Activated CD4-positive, alpha-beta T cell treated with anti-CD3 and anti-CD28 coated beads for 36 hours (primary cell): ENCODE data around the gene FEN1. TPM values are rescaled to one million over a fixed set of nuclear protein-coding genes. Genes with fewer than 3 reads are reported as not detected.

ENCODE experiments used
- ATAC-seq: fragments of 200-7000 bp; cut with Tn5 transposase; one replicate; pipeline ENCODE4 v1.10.0; 2021; ENCODE audit warnings: mild to moderate bottlenecking, moderate library complexity
- CTCF ChIA-PET: fragments of 350-600 bp; sonication (Branson Sonifier 250); formaldehyde crosslinking; loops from one replicate; lab custom pipeline; 2021; ENCODE audit warnings: antibody characterized with exemption; lab: Charles Lee
- POLR2A ChIA-PET: fragments of 350-600 bp; sonication (Branson Sonifier 250); formaldehyde crosslinking; loops from one replicate; lab custom pipeline; 2021; ENCODE audit warnings: antibody characterized with exemption, inconsistent platforms; lab: Charles Lee
- DNase-seq: peaks from one replicate; pipeline ENCODE4 v3.0.0-alpha.2; 2020
- H3K27ac Mint-ChIP-seq: one replicate; pipeline ENCODE4 v1.8.0; 2021; ENCODE audit warnings: mixed read lengths
- H3K27me3 Mint-ChIP-seq: one replicate; pipeline ENCODE4 v1.8.0; 2021; ENCODE audit warnings: mixed read lengths
- H3K36me3 Mint-ChIP-seq: one replicate; pipeline ENCODE4 v1.8.0; 2021; ENCODE audit warnings: low read depth, mixed read lengths
- H3K4me1 Mint-ChIP-seq: one replicate; pipeline ENCODE4 v1.8.0; 2021; ENCODE audit warnings: mixed read lengths
- H3K4me3 Mint-ChIP-seq: one replicate; pipeline ENCODE4 v1.8.0; 2021; ENCODE audit warnings: mild to moderate bottlenecking, moderate library complexity, mixed read lengths
- H3K9me3 Mint-ChIP-seq: one replicate; pipeline ENCODE4 v1.8.0; 2021; ENCODE audit warnings: low read depth, mixed read lengths
- intact Hi-C, 2 experiments: fragments of 100-400 bp; cut with DNase I in 1 of 2; cut with micrococcal nuclease in 1 of 2; formaldehyde crosslinking; loops; one replicate each; pipeline versions ENCODE4 v1.14.2 to v1.15.1; 2022 to 2024; cut with DNase I, micrococcal nuclease
- total RNA-seq, 2 experiments: library from RNA; stranded (reverse); gene quantifications; one replicate each; pipeline ENCODE4 v1.2.3, GENCODE V29; 2021

The FEN1 gene
- total RNA-seq, 2 experiments from 2014 or later, result 70.0 to 108 TPM

GRCh38 chr11:61769946-61770683 lies 22.6 kb upstream of the FEN1 start:
- H3K9me3 Mint-ChIP-seq, result no peaks in the 10 kb centered on the region
- CTCF ChIA-PET, result no interaction called here
- no peak for ATAC-seq
- H3K36me3 Mint-ChIP-seq, result no peaks in the 10 kb centered on the region
- no peak overlapping the region for H3K4me3 Mint-ChIP-seq
- H3K4me1 Mint-ChIP-seq, result no peaks in the 10 kb centered on the region
- no peak overlapping the region for H3K27ac Mint-ChIP-seq
- no peaks in the 10 kb centered on the region for H3K27me3 Mint-ChIP-seq
- intact Hi-C loops, result no loop called here
- no peak for DNase-seq
- POLR2A ChIA-PET, result no interaction called here

DNA sequence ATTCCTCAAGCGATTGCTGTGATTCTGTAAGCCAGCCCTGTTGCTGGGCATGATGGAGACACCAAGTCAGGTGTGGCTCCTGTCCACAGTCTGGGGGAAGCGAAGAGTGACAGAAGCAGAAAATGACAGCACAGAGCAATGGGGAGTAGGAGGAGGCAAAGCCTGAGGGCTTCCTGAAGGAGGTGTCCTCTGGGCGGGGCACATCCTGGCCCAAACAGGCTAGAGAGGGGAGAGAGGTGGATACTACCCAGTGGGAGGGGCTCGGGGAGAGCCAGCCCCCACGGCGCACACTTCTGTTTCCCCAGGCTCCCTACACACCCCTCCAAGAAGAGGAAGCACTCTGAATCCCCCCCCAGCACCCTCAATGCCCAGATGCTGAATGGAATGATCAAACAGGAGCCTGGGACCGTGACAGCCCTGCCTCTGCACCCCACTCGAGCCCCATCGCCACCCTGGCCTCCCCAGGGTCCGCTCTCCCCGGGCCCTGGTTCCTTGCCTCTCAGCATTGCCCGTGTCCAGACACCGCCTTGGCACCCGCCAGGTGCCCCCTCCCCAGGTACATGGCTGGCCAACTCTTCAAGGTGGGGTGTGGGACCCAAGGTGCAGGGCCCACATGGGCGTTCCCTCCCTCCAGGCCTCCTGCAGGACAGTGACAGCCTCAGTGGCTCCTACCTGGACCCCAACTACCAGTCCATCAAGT lies 21.4 kb upstream of the FEN1 start:
- ATAC-seq, result no peak
- POLR2A ChIA-PET, result no interaction called here
- intact Hi-C loops, result no loop called here
- H3K9me3 Mint-ChIP-seq, result no peaks in the 10 kb centered on the region
- H3K27ac Mint-ChIP-seq, result no peak overlapping the region
- H3K36me3 Mint-ChIP-seq, result no peaks in the 10 kb centered on the region
- CTCF ChIA-PET, result interaction anchor here (0.6 to 0.7 kb wide), 2 partner anchors 11 to 396 kb away, joined by 3 to 4 read pairs; no protein-coding TSS in a partner anchor
- H3K4me3 Mint-ChIP-seq, result no peak overlapping the region
- no peaks in the 10 kb centered on the region for H3K4me1 Mint-ChIP-seq
- DNase-seq, result no peak
- no peaks in the 10 kb centered on the region for H3K27me3 Mint-ChIP-seq

- intact Hi-C loops, result no loop called here
- Mint-ChIP-seq H3K27me3 (no peaks in the 10 kb centered on the region), H3K27ac (no peak overlapping the region), H3K36me3 (no peaks in the 10 kb centered on the region), H3K4me3 (no peak overlapping the region), H3K9me3 (no peaks in the 10 kb centered on the region), H3K4me1 (peaks cover 6% of the 10 kb centered on the region)
- DNase-seq, result no peak
- ChIA-PET CTCF (interaction anchor here (0.6 to 1.1 kb wide), 4 partner anchors 10 to 395 kb away, joined by 3 to 4 read pairs (median 3); no protein-coding TSS in a partner anchor), POLR2A (no interaction called here)
- ATAC-seq, result no peak
Observed at GRCh38 chr11:61771985-61772455, 20.7 kb upstream of the FEN1 start.

DNA sequence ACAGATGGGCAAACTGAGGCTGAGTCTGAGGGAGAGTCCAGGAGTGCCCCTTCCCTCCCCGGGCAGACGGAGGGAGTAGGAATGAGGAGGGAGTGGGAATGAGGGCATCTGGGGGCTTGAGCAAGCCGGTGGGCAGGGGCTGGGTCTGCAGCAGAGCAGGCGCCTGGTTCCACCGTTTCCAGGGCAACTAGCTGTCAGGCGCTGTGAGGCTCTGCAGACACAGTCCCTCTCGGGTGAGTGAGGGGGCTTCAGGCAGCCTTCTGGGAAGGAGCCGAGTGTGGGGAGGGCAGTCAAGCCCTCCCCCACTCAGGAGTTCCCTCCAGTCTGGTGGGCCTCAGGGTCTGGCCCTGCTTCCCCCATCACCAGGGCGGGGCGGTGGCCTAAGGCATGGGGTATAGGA lies 19.4 kb upstream of the FEN1 start:
- H3K9me3 Mint-ChIP-seq, result no peaks in the 10 kb centered on the region
- peaks cover 5% of the 10 kb centered on the region for H3K27me3 Mint-ChIP-seq
- intact Hi-C loops, result no loop called here
- no peaks in the 10 kb centered on the region for H3K36me3 Mint-ChIP-seq
- H3K27ac Mint-ChIP-seq, result no peak overlapping the region
- ChIA-PET CTCF (interaction anchor here (0.9 kb wide), 1 partner anchor 22 kb away, joined by 3 read pairs; no protein-coding TSS in a partner anchor), POLR2A (no interaction called here)
- no peak for DNase-seq
- peaks cover 11% of the 10 kb centered on the region for H3K4me1 Mint-ChIP-seq
- H3K4me3 Mint-ChIP-seq, result no peak overlapping the region
- no peak for ATAC-seq

- Mint-ChIP-seq H3K27me3 (peaks cover 5% of the 10 kb centered on the region), H3K4me3 (no peak overlapping the region), H3K27ac (no peak overlapping the region), H3K36me3 (no peaks in the 10 kb centered on the region), H3K4me1 (peaks cover 11% of the 10 kb centered on the region), H3K9me3 (no peaks in the 10 kb centered on the region)
- ATAC-seq (no peak), DNase-seq (no peak)
- intact Hi-C loops, result no loop called here
- POLR2A ChIA-PET, result no interaction called here
- CTCF ChIA-PET, result no interaction called here
Observed at GRCh38 chr11:61773809-61774208, 18.9 kb upstream of the FEN1 start.

- H3K4me3 Mint-ChIP-seq, result no peak overlapping the region
- peaks cover 11% of the 10 kb centered on the region for H3K4me1 Mint-ChIP-seq
- POLR2A ChIA-PET, result no interaction called here
- no peaks in the 10 kb centered on the region for H3K9me3 Mint-ChIP-seq
- H3K27me3 Mint-ChIP-seq, result peaks cover 5% of the 10 kb centered on the region
- intact Hi-C loops, result no loop called here
- H3K36me3 Mint-ChIP-seq, result no peaks in the 10 kb centered on the region
- no peak overlapping the region for H3K27ac Mint-ChIP-seq
- DNase-seq (no peak), ATAC-seq (no peak)
- CTCF ChIA-PET, result no interaction called here
Observed at GRCh38 chr11:61774411-61774810, 18.3 kb upstream of the FEN1 start.

GRCh38 chr11:61775106-61775505 lies 17.6 kb upstream of the FEN1 start:
- Mint-ChIP-seq H3K4me1 (peaks cover 11% of the 10 kb centered on the region), H3K27ac (no peak overlapping the region), H3K4me3 (no peak overlapping the region), H3K27me3 (peaks cover 5% of the 10 kb centered on the region), H3K9me3 (no peaks in the 10 kb centered on the region), H3K36me3 (no peaks in the 10 kb centered on the region)
- POLR2A ChIA-PET, result interaction anchor here (0.7 kb wide), 1 partner anchor 15 kb away, joined by 3 read pairs; no protein-coding TSS in a partner anchor
- intact Hi-C loops, result no loop called here
- ATAC-seq (no peak), DNase-seq (no peak)
- CTCF ChIA-PET, result interaction anchor here (0.6 kb wide), 1 partner anchor 37 kb away, joined by 3 read pairs; no protein-coding TSS in a partner anchor

DNA sequence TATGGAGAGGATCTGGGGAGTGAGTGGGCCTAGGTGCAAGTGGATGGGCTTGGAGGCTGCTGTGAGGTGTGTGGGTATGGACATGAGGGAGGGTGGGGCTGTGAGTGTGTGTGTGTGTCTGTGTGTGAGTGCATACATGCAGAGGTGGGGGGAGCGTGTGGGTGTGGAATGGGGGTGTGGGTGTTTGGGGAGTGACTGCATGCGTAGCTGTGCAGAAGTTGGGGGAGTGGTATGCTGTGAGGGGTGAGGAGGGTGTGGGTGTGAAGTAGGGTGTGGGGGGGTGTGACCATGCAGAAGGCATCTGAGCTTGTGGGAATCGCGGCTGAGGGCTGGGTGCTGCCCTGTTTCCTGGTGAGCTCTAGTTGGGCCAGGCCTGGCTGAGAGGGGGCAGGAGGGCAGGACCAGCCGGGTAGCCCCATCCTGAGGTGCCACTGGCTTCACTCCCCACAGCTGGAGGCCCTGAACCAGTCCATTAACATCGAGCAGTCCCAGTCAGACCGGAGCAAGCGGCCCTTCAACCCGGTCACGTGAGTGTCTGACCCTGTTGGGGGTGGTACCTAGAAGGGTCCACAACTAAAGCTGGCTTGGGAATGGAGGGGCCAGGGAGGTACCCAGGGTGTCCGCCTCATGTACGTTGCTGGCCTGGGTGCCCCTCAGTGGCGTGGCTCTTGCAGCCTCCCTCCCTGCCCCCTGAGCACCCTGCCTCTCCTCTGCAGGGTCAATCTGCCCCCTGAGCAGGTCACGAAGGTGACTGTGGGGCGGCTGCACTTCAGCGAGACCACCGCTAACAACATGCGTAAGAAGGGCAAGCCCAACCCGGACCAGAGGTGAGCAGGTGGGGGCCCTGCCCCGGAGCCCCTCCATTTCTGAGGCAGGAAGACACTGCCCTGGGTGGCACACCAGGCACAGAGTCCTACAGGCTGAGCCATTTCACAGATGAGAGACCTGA lies 16.8 kb upstream of the FEN1 start:
- Mint-ChIP-seq H3K27me3 (peaks cover 5% of the 10 kb centered on the region), H3K4me1 (peaks cover 11% of the 10 kb centered on the region), H3K4me3 (no peak overlapping the region), H3K36me3 (no peaks in the 10 kb centered on the region), H3K27ac (no peak overlapping the region), H3K9me3 (no peaks in the 10 kb centered on the region)
- ATAC-seq (no peak), DNase-seq (no peak)
- intact Hi-C loops, result loop anchor here (1.0 kb wide), 3 partner anchors 24 to 29 kb away; partner anchors contain the start of gene MYRF (in 1 of the 2)
- CTCF ChIA-PET, result interaction anchor here (0.5 to 0.6 kb wide), 2 partner anchors 38 to 1236 kb away, joined by 3 read pairs; no protein-coding TSS in a partner anchor
- POLR2A ChIA-PET, result interaction anchor here (0.7 kb wide), 1 partner anchor 14 kb away, joined by 3 read pairs; no protein-coding TSS in a partner anchor

DNA sequence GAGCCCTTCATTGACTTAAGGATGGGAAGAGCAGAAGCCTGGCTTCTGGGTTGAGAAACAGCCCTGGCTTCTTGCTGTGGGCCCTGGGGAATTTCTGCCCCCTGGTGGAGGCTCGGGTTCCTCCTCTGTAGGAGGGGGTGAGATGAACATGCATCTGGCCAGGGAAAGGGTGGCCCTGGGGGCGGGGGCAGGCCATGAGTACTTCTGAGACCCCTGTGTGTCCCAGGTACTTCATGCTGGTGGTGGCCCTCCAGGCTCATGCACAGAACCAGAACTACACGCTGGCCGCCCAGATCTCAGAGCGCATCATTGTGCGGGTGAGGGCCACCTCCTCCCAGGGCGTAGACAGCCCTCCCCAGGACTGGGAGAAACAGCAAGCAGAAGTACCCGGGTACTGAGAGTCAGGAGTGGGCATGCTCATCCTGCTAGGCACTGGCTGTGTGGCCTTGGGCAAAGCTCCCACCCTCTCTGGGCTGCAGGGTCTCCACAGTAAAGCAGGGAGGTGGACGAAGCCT lies 16.1 kb upstream of the FEN1 start:
- Mint-ChIP-seq H3K4me1 (peaks cover 11% of the 10 kb centered on the region), H3K9me3 (no peaks in the 10 kb centered on the region), H3K27me3 (peaks cover 5% of the 10 kb centered on the region), H3K27ac (no peak overlapping the region), H3K4me3 (peak overlapping the region; percentile 23), H3K36me3 (no peaks in the 10 kb centered on the region)
- CTCF ChIA-PET, result interaction anchor here (0.6 kb wide), 1 partner anchor 67 kb away, joined by 3 read pairs; no protein-coding TSS in a partner anchor
- peak; percentile 80 for ATAC-seq
- peak; percentile 86 for DNase-seq
- intact Hi-C loops, result loop anchor here (1.0 kb wide), 4 partner anchors 16 to 29 kb away; partner anchors contain the start of genes FEN1 (in 1 of the 2), MYRF (in 1 of the 2) and TMEM258 (in 1 of the 2)
- POLR2A ChIA-PET, result no interaction called here

DNA sequence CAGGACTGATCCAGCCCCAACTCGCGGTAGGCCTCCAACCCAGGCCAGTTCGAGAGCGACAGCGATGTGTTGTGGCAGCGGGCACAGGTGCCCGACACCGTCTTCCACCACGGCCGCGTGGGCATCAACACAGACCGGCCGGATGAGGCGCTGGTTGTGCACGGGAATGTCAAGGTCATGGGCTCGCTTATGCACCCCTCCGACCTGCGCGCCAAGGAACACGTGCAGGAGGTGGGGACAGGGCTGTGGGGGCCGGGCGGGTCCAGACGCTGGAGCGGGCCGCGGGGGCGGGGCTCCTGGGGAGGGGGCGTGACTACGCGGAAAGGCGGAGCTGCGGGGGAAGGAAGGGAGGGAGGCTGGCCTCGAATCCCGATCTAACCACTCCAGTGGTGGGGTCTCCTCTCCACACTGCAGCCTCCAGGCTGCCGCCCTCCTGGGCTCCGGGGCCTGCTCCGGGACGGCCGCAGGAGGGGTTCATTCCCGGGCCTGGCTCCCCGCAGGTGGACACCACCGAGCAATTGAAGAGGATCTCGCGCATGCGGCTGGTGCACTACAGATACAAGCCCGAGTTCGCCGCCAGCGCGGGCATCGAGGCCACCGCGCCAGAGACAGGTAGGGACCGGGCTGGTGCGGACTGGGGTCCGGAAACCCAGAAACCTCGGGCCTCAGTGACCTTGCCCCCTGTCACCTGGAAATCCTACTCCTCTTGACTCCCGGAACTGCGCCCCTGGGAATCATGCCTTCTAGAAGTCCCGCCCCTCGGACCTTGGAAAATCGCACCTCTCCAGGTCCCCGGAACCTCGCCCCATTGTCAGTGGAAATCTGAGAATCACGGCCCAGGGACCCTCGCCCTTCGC lies 15.2 kb upstream of the FEN1 start:
- DNase-seq (peak; percentile 75), ATAC-seq (peak; percentile 64)
- H3K4me1 Mint-ChIP-seq, result peaks cover 11% of the 10 kb centered on the region
- H3K27me3 Mint-ChIP-seq, result peaks cover 5% of the 10 kb centered on the region
- POLR2A ChIA-PET, result no interaction called here
- H3K9me3 Mint-ChIP-seq, result no peaks in the 10 kb centered on the region
- H3K36me3 Mint-ChIP-seq, result no peaks in the 10 kb centered on the region
- intact Hi-C loops, result loop anchor here in 1 of 2 experiments (1.0 kb wide), 1 partner anchor 15 kb away; the partner anchor contains the start of genes FEN1 and TMEM258
- no peak overlapping the region for H3K27ac Mint-ChIP-seq
- CTCF ChIA-PET, result interaction anchor here (0.5 to 0.6 kb wide), 2 partner anchors 66 to 665 kb away, joined by 3 read pairs; no protein-coding TSS in a partner anchor
- no peak overlapping the region for H3K4me3 Mint-ChIP-seq
